ENCODE data around the gene GLUL.

The GLUL gene

GRCh38 chr1:182386980-182387379 lies 4.6 kb downstream of the GLUL start:
- Histone ChIP-seq H3K9me2 (replicated peaks; ENCODE audit: insufficient read depth, low read length) (no peaks in the 10 kb centered on the region), H2AFZ (ENCODE audit: low read depth, low read length, severe bottlenecking) (no peak overlapping the region), H3K9me3 (ENCODE audit: insufficient read depth, low read length) (no peaks in the 10 kb centered on the region), H3K4me2 (ENCODE audit: low read depth, low read length, poor library complexity, severe bottlenecking) (no peak overlapping the region), H3K27ac (ENCODE audit: low read depth, low read length) (no peak overlapping the region), H3K9ac (ENCODE audit: low read length) (no peak overlapping the region), H3K79me2 (ENCODE audit: insufficient read depth, low read length) (no peaks in the 10 kb centered on the region), H3K27me3 (ENCODE audit: low read length) (no peaks in the 10 kb centered on the region), H4K20me1 (ENCODE audit: low read depth, low read length) (no peaks in the 10 kb centered on the region), H3K4me3 (ENCODE audit: insufficient read depth, low read length, poor library complexity, severe bottlenecking) (no peak overlapping the region), H3K36me3 (ENCODE audit: low read length) (no peaks in the 10 kb centered on the region), H3F3A (ENCODE audit: insufficient read depth) (no peaks in the 10 kb centered on the region)
- TF ChIP-seq CTCF (IDR thresholded peaks at IDR 0.05; ENCODE audit: insufficient read depth, low read length, poor library complexity, severe bottlenecking): no peak
- TF ChIP-seq EZH2phosphoT487 (conservative IDR thresholded peaks at IDR 0.05; ENCODE audit: low read length): no peak

GRCh38 chr1:182385885-182386853 lies 5.4 kb downstream of the GLUL start:
- Histone ChIP-seq H3K4me3 (ENCODE audit: insufficient read depth, low read length, poor library complexity, severe bottlenecking) (no peak overlapping the region), H4K20me1 (ENCODE audit: low read depth, low read length) (no peaks in the 10 kb centered on the region), H3K79me2 (ENCODE audit: insufficient read depth, low read length) (no peaks in the 10 kb centered on the region), H3K4me2 (ENCODE audit: low read depth, low read length, poor library complexity, severe bottlenecking) (no peak overlapping the region), H3F3A (ENCODE audit: insufficient read depth) (no peaks in the 10 kb centered on the region), H3K9me2 (replicated peaks; ENCODE audit: insufficient read depth, low read length) (no peaks in the 10 kb centered on the region), H3K9me3 (ENCODE audit: insufficient read depth, low read length) (no peaks in the 10 kb centered on the region), H3K36me3 (ENCODE audit: low read length) (no peaks in the 10 kb centered on the region), H2AFZ (ENCODE audit: low read depth, low read length, severe bottlenecking) (no peak overlapping the region), H3K27me3 (ENCODE audit: low read length) (no peaks in the 10 kb centered on the region), H3K27ac (ENCODE audit: low read depth, low read length) (no peak overlapping the region), H3K9ac (ENCODE audit: low read length) (no peak overlapping the region)
- TF ChIP-seq EZH2phosphoT487 (conservative IDR thresholded peaks at IDR 0.05; ENCODE audit: low read length) (no peak), CTCF (IDR thresholded peaks at IDR 0.05; ENCODE audit: insufficient read depth, low read length, poor library complexity, severe bottlenecking) (no peak)

- TF ChIP-seq CTCF (IDR thresholded peaks at IDR 0.05; ENCODE audit: insufficient read depth, low read length, poor library complexity, severe bottlenecking): no peak
- no peak for TF ChIP-seq EZH2phosphoT487 (conservative IDR thresholded peaks at IDR 0.05; ENCODE audit: low read length)
- Histone ChIP-seq H3K9me2 (replicated peaks; ENCODE audit: insufficient read depth, low read length) (no peaks in the 10 kb centered on the region), H3K27me3 (ENCODE audit: low read length) (no peaks in the 10 kb centered on the region), H3K79me2 (ENCODE audit: insufficient read depth, low read length) (no peaks in the 10 kb centered on the region), H3K4me2 (ENCODE audit: low read depth, low read length, poor library complexity, severe bottlenecking) (no peak overlapping the region), H3K9me3 (ENCODE audit: insufficient read depth, low read length) (no peaks in the 10 kb centered on the region), H3K36me3 (ENCODE audit: low read length) (no peaks in the 10 kb centered on the region), H3K9ac (ENCODE audit: low read length) (no peak overlapping the region), H2AFZ (ENCODE audit: low read depth, low read length, severe bottlenecking) (no peak overlapping the region), H3K4me3 (ENCODE audit: insufficient read depth, low read length, poor library complexity, severe bottlenecking) (no peak overlapping the region), H4K20me1 (ENCODE audit: low read depth, low read length) (no peaks in the 10 kb centered on the region), H3F3A (ENCODE audit: insufficient read depth) (no peaks in the 10 kb centered on the region), H3K27ac (ENCODE audit: low read depth, low read length) (no peak overlapping the region)
Measured at GRCh38 chr1:182384387-182384960, 7.1 kb downstream of the GLUL start.
